Right ventricle myocardium inferior (tissue), 1 donor: ENCODE results near the gene OLIG1. TPM values are rescaled to one million over a fixed set of nuclear protein-coding genes. Genes with fewer than 3 reads are reported as not detected.

ENCODE experiments used
- ATAC-seq: fragments of 200-7000 bp; cut with Tn5 transposase; one replicate; pipeline ENCODE4 v1.9.1; 2020; ENCODE audit warnings: mild to moderate bottlenecking, moderate library complexity
- DNase-seq: peaks from one replicate; pipeline ENCODE4 v3.0.0; 2021; ENCODE audit errors: missing footprints
- intact Hi-C: fragments of 100-400 bp; cut with DNase I; formaldehyde crosslinking; loops from one replicate; pipeline ENCODE4 v1.11.0; 2022
- total RNA-seq: library from RNA; stranded (reverse); fragmentation: NEBNext Ultra II Directional; extraction: Animal tissue kit (Norgen Biotek cat#: 25700); gene quantifications from one replicate; pipeline ENCODE4 v1.2.1, GENCODE V29; 2021
- donor health status: DM: no; HTN: yes; CAD: no; lungs with severe emphysema.

OLIG1 gene
- total RNA-seq, 1 donor from 2014 or later = 0.89 TPM

DNA sequence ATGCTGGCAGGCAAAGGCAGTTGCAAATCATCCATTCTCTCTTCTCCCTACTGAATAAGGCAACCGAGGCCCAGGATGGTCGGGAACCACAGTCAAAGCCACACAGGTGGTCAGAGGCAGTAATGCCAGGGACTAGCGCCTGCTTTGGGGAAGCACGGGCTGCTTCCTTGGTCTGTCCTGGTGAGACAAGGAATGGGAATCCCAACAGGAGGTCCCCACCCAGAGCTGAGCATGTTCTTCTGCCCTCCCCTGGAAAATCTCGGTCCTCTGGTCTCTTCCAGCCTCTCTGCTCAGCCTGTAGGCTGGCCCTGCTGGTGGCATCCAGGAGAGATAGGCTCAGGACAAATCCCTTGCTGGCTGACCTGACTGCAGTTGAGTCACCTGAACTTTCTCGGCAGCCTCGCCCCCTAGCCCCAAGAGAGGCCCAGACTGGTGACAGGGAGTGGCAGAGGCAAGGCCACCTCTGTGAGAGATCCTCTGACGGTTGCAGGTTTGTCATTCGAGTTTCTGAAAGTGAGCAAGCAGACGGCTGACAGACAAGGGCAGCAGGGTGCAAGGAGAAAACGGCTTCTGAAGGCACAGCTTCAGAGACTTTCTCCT, 5.8 kb downstream of the OLIG1 start:
- DNase-seq (no peak), ATAC-seq (no peak)
- intact Hi-C loops = loop anchor here (10.0 kb wide), 1 partner anchor 51 kb away; the partner anchor contains the start of gene OLIG2

DNA sequence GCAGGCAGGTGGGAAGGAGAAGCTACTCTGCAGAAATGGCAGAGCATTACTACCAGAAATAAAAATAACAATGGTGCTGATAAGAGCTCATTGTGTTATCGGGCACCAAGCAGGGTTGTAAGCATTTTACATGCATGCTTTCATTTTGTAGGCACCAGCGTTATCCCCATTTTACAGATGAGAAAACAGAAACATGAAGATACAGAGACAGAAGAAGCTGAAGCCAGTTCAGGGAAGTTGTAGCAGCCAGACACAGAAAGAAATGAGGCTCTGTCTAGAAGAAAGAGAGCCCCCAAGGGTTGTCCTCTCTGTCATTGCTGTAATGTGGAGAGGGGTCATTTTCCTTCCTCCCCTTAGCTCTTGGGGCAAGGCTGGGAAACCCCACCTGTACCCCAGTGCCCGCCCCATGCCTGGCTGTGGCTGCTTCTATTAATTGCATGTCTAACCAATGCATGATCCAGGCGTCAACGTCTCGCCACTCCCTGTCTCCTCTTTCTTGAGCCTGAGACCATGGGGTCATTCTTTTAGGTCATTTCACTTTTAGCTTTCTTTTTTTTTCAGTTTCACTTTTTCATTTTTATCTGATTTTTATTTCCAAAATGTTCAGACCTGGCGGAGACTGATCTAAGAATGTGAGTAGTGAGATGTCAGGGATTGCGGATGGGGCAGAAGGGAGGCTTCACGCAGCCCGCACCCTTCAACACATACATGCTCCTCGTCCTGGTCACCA, 6.8 kb downstream of the OLIG1 start:
- DNase-seq = no peak
- intact Hi-C loops = loop anchor here (10.0 kb wide), 1 partner anchor 52 kb away; the partner anchor contains the start of gene OLIG2
- ATAC-seq = no peak

DNA sequence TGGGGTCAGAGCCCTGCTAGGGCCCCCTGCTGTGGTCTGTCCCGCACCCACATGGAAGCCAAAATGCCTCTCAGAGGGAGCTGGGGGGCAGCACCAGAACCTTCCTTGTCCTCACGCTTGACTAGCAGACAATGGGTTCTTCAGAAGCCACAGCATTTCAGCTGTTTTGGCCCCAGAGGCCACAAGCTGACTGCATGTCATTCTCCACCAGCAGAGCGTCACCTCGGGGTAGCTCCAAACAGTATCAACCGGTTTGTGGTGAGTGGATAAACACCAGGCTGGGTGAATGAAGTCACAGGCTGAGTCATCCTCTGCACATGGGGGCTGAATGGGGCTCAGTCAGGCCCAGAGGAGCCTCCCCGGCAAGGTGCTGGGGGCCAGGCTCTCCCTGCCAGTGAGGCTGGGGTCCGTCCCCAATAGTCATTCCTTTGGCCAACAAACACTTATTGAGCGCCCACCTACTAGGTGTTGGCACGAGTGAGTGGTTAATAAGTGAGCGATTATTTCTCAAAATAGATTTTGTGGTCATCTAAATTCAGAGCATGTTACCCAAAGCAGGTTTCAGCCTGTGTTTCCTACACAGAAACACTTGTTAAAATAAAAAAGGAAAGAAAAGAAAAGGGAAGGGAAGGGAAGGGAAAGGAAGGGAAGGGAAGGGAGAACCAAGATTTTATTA, 9.1 kb downstream of the OLIG1 start:
- ATAC-seq = no peak
- DNase-seq = no peak
- intact Hi-C loops = loop anchor here (10.0 kb wide), 1 partner anchor 54 kb away; the partner anchor contains the start of gene OLIG2

DNA sequence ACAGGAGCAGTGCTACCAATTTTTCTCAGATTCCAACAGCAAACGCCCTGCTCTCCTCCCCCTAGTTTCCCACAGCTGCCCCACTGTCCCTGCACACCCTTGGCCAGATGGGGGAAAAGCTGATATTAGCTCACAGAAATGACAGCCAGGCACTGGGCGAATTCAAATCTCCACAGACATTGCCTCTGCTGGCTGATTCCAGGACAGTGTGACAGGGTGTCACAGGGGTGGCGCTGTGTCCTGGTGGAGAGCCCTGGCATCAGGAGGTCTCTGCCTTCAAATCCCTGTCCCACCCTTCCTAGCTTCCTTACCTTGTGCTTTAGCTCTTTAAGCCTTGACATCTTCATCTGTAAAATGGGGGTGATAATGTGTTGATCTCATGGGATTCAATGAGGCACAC, 10.4 kb downstream of the OLIG1 start:
- no peak for ATAC-seq
- no peak for DNase-seq
- intact Hi-C loops = no loop called here

DNA sequence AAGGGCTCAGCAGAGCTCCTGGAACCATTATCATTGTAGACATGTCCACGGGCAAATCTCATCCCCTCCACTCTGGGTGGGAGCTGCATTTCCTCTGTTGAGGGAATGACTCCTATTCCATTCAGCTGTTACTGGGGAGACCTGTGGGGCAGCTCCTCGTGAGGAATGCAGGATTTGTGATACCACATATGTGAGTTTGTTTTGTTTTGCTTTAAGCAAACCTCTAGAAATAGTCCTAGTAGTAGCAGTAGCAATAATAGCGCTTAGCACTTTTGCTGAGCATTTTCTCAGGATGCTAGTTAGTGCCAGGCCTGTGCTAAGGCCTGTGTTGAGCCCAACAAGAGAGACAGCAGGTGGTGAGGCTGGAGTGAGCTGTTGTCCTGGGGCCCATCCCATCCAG, 10.8 kb downstream of the OLIG1 start:
- no peak for DNase-seq
- no peak for ATAC-seq
- intact Hi-C loops = no loop called here

DNA sequence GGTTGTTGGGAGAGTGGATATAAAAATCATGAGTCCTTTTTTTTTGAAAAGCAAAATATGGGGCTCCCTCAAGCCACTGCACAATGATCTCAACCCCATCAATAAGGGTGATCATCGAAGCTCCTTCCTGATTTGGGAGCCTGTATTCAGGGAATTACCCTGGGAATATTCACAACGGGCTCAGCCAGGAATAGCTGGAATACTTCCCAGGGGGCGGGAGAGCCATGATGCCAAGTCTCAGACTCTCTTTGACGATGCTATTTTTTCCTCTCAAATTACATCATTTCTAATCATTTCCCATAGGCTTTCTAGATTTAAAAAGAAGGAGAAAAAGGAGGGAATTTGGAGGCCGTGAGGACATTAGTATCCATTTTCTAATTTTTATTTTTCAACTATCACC, 18.4 kb downstream of the OLIG1 start:
- no peak for ATAC-seq
- intact Hi-C loops = no loop called here
- DNase-seq = no peak

DNA sequence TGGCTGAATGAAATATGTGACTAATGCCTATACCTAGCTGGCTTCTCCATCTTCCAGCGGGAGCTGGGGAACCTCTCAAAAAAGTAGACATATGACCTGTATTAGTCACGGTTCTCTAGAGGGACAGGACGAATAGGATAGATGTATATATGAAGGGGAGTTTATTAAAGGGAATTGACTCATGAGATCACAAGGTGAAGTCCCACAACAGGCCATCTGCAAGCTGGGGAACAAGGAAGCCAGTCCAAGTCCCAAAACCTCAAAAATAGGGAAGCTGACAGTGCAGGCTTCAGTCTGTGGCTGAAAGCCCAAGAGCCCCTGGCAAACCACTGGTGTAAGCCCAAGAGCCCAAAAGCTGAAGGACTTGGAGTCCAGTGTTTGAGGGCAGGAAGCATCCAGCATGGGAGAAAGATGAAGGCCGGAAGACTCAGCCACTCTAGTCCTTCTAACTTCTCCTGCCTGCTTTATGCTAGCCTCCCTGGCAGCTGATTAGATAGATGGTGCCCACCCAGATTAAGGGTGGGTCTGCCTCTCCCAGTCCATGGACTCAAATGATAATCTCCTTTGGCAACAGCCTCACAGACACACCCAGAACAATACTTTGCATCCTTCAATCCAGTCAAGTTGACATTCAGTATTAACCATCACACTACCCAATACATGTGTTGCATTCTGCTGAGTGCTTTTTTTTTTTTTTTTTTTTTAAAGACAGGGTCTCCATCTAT, 19.6 kb downstream of the OLIG1 start:
- ATAC-seq (no peak), DNase-seq (peak; percentile 65)
- intact Hi-C loops = no loop called here

DNA sequence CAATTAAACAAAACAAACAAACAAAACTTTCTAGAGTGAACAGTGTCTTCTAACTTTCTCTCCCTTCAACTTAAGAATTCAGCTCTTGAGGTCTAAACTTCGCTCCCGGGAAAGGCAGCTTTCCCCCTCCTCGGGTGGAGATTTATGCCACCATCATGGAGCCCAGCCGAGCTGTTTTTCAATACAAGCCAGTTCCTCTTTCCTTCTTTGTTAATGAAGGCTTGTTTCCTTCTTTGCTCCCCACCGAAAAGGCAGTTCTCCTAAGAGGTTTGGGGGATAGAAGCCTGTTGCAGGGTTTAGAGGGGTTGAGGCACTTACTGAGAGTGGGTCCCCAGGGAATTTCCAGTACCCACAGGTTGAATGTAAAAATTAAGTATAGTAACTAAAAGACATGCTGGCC, 26.5 kb downstream of the OLIG1 start:
- ATAC-seq (no peak), DNase-seq (no peak)
- intact Hi-C loops = no loop called here

DNA sequence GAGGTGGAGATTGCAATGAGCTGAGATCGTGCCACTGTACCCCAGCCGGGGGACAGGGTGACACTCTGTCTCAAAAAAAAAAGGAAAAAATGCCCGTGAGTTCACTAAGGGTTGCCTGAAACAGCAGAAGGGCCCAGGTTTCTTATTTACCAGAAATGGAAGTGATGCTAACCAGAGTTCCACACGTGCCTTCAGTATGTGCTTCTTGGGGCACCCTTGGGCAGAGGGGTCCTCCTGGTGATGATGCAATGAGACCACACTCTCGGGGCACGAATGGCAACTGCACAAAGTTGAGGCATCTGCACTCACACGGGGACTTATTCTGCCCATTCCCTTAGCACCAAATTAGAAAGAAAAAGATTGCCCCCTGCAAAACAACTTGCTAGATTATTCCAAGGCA, 29.2 kb downstream of the OLIG1 start:
- ATAC-seq = no peak
- intact Hi-C loops = no loop called here
- no peak for DNase-seq

DNA sequence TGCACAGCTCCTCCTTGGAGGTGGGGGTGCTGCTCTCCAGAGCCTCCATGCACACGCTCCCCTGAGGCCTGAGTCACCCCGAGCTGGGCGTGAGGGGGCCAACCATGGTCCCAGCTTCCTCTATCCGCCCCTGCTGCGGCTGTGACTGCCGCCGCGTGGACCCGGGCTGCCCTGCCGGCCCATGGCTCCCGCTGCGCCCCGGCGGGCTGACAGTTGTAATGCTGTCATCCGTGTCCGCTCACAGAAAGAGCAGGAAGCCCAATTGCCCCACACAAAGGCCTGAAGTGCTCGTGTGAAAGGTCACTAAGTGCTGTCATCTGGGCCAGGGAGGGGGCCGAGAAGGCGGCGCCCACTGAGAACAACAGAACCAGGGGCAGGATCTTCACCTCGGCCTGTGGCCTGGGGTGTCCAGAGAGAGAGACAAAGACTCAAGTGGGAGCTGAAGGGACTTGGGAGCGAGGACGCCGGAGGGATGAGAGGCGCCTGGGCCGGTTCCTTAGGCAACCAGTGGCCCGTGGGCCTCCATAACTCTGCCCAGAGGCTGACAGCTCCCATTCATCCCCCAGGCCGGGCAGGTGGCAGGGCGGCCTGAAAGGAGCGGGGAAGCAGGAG, 31.5 kb downstream of the OLIG1 start:
- ATAC-seq (no peak), DNase-seq (no peak)

DNA sequence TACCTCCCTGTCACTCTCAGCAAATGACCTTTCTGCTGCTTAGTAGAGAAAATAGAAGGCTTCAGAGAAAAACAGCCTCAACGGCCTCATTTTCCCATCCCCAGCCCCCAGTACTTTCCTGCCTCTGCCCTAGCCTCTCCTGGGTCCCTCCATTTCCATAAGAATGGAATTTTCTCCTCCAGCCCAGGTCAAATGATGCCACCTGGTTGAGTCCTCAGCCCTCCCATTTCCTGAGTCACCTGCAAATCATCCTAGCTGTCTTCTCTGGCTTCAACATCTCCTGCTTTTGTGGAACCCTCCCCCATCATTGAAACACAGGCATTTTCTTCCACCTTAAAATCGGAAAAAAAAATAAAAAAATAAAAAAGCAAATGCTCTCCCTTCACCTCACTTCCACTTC, 35.1 kb downstream of the OLIG1 start:
- ATAC-seq (no peak), DNase-seq (no peak)
- intact Hi-C loops = no loop called here

More for the DNA sequence above, 31.5 kb downstream of the OLIG1 start:
- intact Hi-C loops = no loop called here

DNA sequence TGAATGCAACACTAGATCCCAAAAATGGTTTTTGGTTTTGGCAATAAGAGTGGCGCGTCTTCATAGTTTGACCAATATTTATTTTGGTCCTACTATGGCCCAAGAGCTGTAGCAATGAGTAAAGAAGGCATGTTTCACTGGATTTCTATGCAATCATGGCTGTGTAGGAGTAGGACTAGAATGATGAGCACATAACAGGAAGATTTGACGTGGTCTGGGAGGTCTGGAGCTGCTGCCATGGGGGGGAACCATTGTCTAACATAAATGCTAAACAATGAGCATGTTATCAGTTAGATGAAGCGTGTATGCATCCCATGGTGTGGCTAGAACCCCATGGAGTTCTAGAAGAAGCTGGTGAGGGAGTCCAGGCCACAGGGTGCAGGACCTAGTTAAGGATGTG, 38.3 kb downstream of the OLIG1 start:
- DNase-seq (no peak), ATAC-seq (no peak)
- intact Hi-C loops = no loop called here

DNA sequence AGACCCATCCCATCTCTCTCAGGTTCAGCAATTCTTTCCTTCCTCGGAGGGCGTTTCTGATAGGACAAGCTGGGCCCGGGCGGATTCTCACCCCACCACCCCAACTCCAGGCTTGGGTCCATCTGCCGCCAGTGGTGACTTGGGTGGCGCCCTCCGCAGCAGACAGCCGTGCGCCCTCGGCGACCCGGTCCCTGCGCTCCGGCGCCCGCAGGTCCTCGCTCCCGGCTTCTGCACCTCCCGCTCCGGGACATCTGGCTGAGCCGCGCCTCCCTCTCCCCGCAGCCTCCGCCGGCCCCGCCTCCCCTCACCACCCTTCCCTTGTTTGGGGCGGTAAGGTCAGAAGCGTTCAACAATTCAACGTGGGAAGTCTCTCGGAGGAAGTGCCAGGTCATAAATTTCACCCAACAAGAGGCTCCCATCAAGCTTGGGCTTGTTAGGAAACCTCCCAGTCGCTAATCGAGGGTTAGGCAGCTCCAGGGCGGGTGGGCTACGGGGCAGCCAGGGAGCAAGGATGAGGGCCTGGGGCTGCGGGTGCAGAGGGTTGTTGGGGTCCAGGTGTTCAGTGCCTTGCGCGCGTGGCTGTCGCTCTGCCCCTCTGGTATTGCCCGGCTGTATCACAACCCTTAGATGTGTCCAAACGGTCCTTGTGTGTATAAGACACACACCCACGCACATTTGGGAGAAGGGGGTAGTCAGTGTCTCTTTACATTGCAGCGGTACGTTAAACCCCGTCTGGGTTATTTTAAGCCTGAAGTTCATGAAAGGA, 39.8 kb downstream of the OLIG1 start:
- DNase-seq (peak; percentile 67), ATAC-seq (no peak)
- intact Hi-C loops = no loop called here

DNA sequence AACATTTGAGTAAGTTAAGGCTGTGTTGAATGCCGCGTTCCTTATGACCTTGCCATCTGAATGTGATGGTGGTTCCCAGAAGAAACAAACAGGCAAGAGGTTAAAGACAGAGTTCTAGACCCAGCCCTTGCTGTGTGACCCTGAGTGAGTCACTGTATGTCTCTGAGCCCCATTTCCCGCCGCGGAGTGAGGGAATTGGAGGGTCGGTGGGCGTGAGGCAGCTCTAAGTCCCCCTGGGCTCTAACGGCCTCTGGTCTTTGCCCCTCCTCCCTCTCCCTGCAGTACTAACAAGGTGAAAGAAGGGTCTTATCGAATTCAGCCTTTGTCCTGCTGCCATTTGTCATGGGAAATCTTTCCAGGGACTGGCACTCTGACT, 40.4 kb downstream of the OLIG1 start:
- no peak for DNase-seq
- intact Hi-C loops = no loop called here

DNA sequence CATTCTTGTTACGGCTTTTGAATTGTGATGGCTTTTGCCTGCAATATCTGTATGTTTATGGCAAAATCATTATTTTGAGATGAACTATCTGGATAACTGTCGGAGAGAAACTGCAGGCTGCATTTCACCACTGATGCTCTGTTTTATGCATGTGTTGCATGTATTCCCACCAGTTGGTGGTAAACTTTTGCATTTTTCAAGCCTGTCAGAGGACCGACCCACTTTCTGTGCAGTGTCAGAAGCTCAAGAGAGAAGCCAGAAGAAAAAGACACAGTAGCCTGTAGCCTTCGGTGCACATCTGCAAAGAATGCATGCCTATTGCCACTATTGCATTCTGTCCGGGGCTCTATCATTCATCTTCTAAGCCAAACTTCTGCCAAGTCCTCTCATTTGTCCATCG, 41.6 kb downstream of the OLIG1 start:
- DNase-seq = no peak
- intact Hi-C loops = no loop called here
- no peak for ATAC-seq

More for the DNA sequence above, 40.4 kb downstream of the OLIG1 start:
- no peak for ATAC-seq

DNA sequence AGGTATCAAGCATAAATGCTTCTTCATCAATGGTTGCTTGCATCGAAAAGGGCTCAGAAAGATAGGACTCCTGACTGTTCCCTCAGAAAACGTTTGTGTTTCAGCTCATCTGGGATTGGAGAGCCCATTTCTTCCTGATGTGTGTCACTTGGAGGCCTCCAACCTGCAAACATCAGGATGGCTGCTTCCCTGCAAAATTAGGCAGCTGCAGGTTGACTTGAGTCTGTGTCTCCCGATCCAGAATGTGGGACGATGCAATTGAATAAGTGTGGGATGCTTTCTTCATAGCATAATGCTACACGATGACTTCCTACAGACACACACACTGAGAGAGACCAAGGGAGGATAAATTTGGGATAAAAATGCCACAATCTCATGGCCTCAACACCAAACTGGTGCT, 42.2 kb downstream of the OLIG1 start:
- intact Hi-C loops = no loop called here
- DNase-seq (no peak), ATAC-seq (no peak)

DNA sequence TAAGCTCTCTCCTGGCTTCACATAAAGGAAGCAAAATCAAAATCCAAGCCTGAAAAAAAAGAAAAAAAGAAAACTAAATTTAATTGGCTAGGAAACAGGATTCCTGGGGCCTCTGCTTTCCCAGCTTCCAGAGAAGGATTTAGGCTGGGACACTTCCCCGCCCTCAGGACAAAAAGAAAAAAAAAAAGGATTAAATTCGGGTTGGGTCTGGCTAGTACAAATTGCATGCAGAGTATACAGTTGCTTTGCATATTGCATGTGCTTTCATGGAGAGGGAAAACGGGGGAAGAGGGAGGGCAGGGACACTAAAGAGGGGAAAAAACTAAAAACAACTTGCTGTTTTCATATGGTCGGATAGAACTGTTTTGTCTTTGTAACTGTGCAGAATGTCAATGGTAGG, 42.7 kb downstream of the OLIG1 start:
- DNase-seq (no peak), ATAC-seq (no peak)
- intact Hi-C loops = no loop called here

DNA sequence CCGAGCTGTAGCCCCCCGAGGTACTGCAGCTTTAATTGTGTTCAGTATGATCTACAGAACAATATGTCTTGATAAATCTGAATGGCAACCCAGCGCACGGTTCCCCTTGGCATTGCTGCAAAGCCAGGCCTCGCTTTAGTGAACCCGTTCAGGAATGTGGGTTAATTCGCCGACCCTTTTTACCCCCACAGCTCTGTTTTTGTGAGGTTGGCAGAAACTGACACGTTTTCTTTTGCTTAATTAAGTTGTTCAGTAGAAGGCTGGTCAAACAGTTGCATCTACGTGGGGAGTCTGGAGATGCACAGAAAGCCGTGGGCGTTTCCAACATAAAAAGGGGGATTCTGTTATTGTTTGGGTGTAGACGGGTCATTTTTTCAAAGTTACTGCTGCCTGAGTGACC, 43.2 kb downstream of the OLIG1 start:
- DNase-seq (no peak), ATAC-seq (no peak)
- intact Hi-C loops = no loop called here
